Measurements from ENCODE around the gene CYP4F12.

- TF ChIP-seq EZH2 (IDR thresholded peaks at IDR 0.05) (no peak), POLR2AphosphoS5 (IDR thresholded peaks at IDR 0.05; ENCODE audit: borderline replicate concordance, low read depth, low read length) (no peak)
These were observed 44.5 kb upstream of the CYP4F12 start for GRCh38 chr19:15628236-15629002.

All from SK-N-MC (cell line).